ENCODE results near the gene CCDC187. TPM values are rescaled to one million over a fixed set of nuclear protein-coding genes. Genes with fewer than 3 reads are reported as not detected.

Gene CCDC187
- total RNA-seq, 1 donor from 2014 or later = not detected

GRCh38 chr9:136226680-136227407 is 77.0 kb downstream of the CCDC187 start:
- DNase-seq = no peak
- ATAC-seq = no peak
- intact Hi-C loops (cut with micrococcal nuclease) = no loop called here

DNA sequence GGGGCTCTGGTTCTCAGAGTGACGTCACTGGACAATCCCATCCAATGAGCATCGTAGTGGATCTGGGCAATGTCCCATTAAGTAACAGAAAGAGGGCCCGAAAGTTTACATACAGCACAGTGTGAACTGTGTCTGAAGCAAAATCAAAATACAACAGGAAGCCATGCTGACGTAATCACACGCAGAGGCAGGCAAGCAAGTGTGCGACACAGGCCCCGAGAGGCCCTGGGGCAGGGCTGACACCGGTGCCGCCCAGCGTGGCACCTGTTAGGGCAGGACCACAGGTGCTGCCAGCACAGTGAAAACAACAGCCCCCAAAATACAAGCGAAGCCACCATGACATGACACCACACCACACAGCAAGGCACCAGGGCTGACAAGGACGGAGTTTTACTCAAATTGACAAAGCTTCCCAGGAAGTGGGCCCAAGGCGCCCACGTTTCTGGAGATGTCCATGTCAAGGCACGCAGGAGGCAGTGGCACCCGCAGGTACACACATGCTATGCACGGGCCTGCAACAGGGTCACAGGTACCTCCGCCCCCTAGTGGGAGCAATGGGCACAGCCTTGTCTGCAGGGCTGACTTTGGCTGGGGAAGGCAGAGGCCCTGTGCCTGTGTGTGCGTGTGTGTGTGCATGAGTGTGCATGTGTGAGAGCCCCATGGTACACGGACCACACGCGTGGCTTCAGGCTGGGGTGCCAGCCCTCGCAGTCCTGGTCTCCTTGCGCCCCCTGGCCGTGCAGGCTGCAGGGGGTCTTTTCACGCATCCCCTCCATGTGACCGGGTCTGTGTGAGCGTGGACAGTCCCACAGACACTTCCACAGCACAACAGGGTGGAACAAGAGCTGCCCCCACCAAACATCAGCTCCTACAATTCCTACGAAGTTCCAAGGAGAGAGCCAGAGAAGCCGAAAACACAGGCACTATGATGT is 77.9 kb downstream of the CCDC187 start:
- intact Hi-C loops (cut with micrococcal nuclease) = no loop called here
- peak; percentile 67 for DNase-seq
- peak; percentile 74 for ATAC-seq

DNA sequence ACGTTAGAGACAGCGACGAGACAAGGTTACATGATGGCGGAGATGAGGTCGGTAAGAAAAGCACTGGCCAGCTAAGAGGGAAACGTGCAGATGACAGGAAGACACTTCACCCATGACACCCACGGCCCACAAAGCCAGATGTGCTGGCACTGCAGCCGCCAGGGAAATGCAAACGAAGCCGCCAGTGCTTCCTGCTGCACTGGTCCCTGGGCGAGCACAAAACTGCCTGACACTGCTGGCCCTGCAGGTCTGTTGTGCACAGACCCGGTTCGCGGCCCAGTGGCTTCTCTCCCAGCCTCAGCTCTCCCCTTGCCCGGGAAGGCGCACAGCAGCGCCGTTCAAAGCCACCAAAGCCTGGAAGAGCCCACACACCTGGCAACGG is 78.5 kb downstream of the CCDC187 start:
- DNase-seq (no peak), ATAC-seq (no peak)
- intact Hi-C loops (cut with micrococcal nuclease) = no loop called here

DNA sequence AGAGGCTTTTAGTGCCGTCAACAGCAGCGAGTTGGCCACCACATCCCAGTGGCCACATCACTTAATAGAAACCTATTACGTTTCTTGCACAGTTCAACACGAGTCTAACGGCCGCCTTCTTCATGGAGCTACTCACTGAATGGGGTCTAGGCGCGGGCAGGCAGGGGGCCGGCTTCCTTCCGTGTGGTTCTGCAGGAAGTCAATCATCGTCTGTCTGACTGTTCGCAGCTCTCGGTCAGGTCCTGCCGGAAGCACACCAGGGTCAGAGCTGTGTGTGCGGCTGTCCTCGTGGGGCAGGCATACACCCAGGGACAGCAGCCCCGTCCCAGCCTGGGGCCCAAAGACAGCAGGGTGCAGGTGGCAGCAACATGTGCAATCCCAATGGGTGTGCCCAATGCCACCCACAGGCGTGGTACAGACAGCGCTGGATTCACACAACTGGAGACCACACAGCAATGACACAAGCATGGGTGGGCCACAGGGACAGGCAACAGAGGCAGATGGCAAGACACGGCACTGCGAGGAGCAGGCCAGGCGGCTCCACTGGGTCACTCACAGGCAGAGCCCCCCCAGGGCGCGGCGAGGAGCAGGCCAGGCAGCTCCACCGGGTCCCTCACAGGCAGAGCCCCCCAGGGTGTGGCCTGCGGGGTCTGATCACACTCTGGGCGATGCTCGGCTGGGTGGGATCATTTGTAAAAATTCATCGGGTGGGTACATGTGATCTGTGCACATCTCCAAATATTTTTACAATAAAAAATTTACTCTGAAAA is 79.8 kb downstream of the CCDC187 start:
- ATAC-seq = no peak
- intact Hi-C loops (cut with micrococcal nuclease) = no loop called here
- DNase-seq = no peak

DNA sequence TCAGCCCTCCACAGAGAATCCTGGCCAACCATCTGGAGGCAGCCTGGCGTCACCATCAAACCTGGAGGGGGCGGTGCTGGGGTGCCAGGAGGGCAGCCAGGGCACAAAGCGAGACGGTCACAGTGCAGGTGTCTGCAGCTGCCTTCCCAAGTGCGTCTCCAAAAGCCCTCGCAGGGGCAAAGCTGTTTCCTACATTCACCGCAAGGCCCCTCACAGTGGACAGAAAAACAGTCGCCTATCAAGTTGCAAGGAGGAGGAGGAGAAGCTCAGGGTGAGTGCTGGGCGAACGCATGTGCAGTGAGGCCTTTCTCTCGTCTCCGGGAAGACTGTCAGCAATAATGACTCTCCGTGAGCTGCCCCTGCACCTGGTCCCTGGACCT is 81.0 kb downstream of the CCDC187 start:
- intact Hi-C loops (cut with micrococcal nuclease) = no loop called here
- ATAC-seq = no peak
- DNase-seq = no peak

DNA sequence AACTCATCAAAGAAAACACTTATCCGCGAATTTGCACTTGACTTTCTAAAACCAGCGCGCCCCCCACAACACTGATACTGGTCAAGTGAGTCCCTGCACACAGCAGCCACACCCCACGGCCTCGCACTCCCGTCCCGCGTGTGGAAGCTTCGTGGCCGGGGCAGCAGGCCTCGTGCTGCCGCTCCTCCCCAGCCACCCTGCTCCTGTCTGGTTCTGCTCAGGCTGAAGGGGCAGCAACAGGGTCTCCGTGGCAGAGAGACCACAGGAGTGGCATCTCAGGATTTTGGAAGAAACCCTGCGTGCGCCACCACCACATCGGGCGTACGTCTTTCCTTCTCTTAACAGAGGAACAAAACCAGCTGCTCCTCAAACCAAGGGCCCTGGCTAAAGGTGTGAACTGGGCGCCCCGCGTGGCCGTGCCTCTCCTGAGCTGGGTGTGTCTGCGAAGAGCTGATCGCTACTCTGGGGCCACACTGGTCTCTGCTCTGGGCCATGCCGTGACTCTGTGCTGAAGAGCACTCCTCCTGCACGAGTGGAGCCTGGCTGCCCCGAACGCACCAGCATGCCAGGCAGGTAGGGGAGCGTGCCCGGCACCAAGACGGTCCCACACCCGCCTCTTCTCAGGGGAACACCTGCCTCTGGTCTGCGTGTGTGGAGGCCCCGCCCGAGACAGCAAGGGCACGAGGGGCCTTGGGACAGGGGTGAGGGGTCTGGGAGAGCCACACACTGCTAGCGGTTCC is 81.6 kb downstream of the CCDC187 start:
- ATAC-seq (no peak), DNase-seq (no peak)
- intact Hi-C loops (cut with micrococcal nuclease) = no loop called here

DNA sequence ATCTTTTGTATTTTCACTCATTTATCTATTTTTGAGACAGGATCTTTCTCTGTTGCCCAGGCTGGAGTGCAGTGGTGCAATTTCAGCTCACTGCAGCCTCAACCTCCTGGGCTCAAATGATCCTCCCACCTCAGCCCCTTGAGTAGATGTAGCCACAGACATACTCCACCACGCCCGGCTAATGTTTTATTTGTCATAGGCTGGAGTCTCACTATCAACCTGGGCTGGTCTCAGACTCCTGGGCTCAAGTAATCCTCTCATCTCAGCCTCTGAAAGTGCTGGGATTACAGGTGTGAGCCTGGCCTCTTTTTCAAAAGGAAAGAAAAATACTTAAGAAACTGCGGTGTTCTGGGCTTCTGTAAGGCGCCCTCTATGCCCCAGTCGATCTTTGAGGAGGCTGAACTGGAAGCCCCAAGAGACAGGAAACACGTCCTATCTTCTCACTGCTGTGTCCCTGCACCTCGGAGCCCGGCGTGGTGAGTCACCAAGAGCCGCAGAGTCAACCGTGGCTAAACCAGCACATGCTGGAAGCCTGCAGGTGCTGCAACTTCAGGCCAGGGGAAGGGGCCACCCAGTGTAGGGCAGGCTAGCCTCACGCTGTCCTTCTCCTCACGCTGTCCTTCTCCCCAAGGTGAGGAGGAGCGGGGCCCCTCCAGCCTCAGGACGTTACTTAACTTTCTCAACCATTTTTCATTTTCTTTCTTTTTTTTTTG is 83.7 kb downstream of the CCDC187 start:
- DNase-seq (no peak), ATAC-seq (no peak)

DNA sequence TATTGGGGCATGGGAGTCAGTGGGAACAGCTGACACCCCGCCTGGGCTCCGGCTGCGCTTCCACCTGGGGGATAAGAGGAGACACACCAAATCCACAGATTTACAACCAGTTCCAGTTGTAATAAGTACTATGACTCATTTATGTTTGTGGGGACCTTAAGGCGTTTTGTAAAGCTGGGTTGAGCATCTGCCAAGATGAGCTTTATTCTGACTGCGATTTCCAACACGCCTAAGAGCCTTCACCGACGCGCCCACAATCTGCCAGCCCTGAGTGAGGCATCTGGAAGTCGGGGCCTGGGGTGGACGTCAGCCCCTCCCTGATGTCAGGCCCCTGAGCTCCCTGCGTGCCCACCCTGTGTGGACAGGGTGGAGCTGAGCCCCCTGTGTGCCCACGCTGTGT is 84.6 kb downstream of the CCDC187 start:
- DNase-seq (no peak), ATAC-seq (no peak)
- intact Hi-C loops (cut with micrococcal nuclease) = no loop called here

More for the DNA sequence above, 83.7 kb downstream of the CCDC187 start:
- intact Hi-C loops (cut with micrococcal nuclease) = no loop called here

GRCh38 chr9:136218673-136219072 is 85.2 kb downstream of the CCDC187 start:
- intact Hi-C loops (cut with micrococcal nuclease) = no loop called here
- no peak for ATAC-seq
- no peak for DNase-seq

- intact Hi-C loops (cut with micrococcal nuclease) = no loop called here
- ATAC-seq (no peak), DNase-seq (no peak)
These were observed 85.6 kb downstream of the CCDC187 start for GRCh38 chr9:136218271-136218670.

- ATAC-seq (no peak), DNase-seq (no peak)
- intact Hi-C loops (cut with micrococcal nuclease) = no loop called here
These were observed 87.2 kb downstream of the CCDC187 start for GRCh38 chr9:136216541-136217244.

GRCh38 chr9:136213733-136214132 is 90.2 kb downstream of the CCDC187 start:
- DNase-seq (no peak), ATAC-seq (no peak)
- intact Hi-C loops (cut with micrococcal nuclease) = no loop called here

- DNase-seq (no peak), ATAC-seq (no peak)
- intact Hi-C loops (cut with micrococcal nuclease) = no loop called here
These were observed 91.4 kb downstream of the CCDC187 start for GRCh38 chr9:136212345-136212950.

GRCh38 chr9:136211441-136212344 is 92.2 kb downstream of the CCDC187 start:
- DNase-seq (no peak), ATAC-seq (no peak)
- intact Hi-C loops (cut with micrococcal nuclease) = no loop called here

DNA sequence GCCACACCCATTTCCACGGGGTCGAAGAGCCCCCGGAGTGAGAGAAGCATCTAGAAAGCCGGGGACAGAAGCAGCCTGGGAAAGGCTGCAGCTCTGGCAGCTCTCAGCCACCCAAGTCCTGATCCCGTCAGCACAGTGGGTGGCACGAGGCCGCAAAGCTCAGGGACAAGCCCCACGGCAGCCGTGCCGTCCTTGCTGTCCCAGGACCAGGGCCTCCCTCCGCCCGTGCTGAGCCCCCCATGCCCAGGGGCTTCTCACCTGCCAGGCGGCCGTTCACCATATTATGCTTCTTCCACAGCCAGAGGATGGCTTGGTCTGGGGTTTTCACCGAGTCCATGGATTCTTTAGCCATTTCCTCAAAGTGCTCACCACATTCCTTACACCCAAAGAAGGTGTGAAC is 92.9 kb downstream of the CCDC187 start:
- ATAC-seq (no peak), DNase-seq (no peak)
- intact Hi-C loops (cut with micrococcal nuclease) = no loop called here

DNA sequence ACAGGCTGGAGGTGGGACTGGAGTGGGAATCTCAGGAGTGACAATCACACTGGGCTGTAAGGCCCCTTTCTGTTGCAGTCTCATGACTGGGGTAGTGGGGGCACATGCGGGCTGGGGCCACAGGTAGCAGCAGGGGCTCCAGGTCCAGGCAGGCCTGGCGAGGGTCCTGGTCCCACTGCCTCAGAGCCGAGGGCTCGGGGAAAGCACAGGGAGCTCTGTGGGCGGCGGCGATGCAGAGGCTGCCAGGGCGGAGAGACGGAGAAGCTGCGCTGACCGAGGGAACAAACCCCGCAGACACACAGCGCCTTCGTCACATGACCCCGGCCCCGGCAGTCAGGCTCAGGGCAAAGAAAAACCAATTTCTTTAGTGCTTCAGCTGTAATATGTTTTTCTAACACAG is 93.6 kb downstream of the CCDC187 start:
- ATAC-seq (no peak), DNase-seq (no peak)
- intact Hi-C loops (cut with micrococcal nuclease) = no loop called here

GRCh38 chr9:136209786-136210185 is 94.1 kb downstream of the CCDC187 start:
- ATAC-seq (no peak), DNase-seq (no peak)
- intact Hi-C loops (cut with micrococcal nuclease) = no loop called here

All from left ventricle myocardium superior (tissue), 1 donor.